ENCODE data around the gene UNC79.

UNC79 gene

GRCh38 chr14:93751946-93752655 is 321.4 kb downstream of the UNC79 start:
- DNase-seq (ENCODE audit: extremely low spot score) = no peak
- ChIA-PET POLR2A (no interaction called here), CTCF (no interaction called here)
- no peak for TF ChIP-seq CTCF (IDR thresholded peaks at IDR 0.05; ENCODE audit: control extremely low read depth, extremely low read depth, low read depth, missing control alignments)

- ChIA-PET CTCF (no interaction called here), POLR2A (no interaction called here)
- TF ChIP-seq CTCF (IDR thresholded peaks at IDR 0.05; ENCODE audit: control extremely low read depth, extremely low read depth, low read depth, missing control alignments) = no peak
- DNase-seq (ENCODE audit: extremely low spot score) = no peak
Observed at GRCh38 chr14:93752980-93753561, 322.3 kb downstream of the UNC79 start.

- TF ChIP-seq CTCF (IDR thresholded peaks at IDR 0.05; ENCODE audit: control extremely low read depth, extremely low read depth, low read depth, missing control alignments) = no peak
- DNase-seq (ENCODE audit: extremely low spot score) = no peak
- ChIA-PET CTCF (no interaction called here), POLR2A (no interaction called here)
Observed at GRCh38 chr14:93753647-93754046, 322.9 kb downstream of the UNC79 start.

GRCh38 chr14:93757206-93757605 is 326.5 kb downstream of the UNC79 start:
- ChIA-PET POLR2A (no interaction called here), CTCF (no interaction called here)
- no peak for DNase-seq (ENCODE audit: extremely low spot score)
- TF ChIP-seq CTCF (IDR thresholded peaks at IDR 0.05; ENCODE audit: control extremely low read depth, extremely low read depth, low read depth, missing control alignments) = no peak

Data from GM10248 (cell line).